HFF-Myc (cell line): Measurements from ENCODE around the gene SIRPD.

ENCODE experiments used
- DNase-seq: peaks from one replicate; pipeline ENCODE4 v3.0.0-alpha.2; 2011; ENCODE audit warnings: low read depth; ENCODE audit errors: extremely low read depth
- H3K4me3 ChIP-seq: replicated peaks from 2 replicates; pipeline ENCODE4 v1.5.1; 2011; ENCODE audit warnings: low read depth, mild to moderate bottlenecking, control low read depth, low read length
- TF ChIP-seq, protein P1 (sequence below): IDR thresholded peaks from 2 replicates; pipeline ENCODE4 v1.5.1; 2012; ENCODE audit warnings: mild to moderate bottlenecking, low read depth, low read length, control low read depth; ENCODE audit errors: missing control alignments

SIRPD gene

DNA sequence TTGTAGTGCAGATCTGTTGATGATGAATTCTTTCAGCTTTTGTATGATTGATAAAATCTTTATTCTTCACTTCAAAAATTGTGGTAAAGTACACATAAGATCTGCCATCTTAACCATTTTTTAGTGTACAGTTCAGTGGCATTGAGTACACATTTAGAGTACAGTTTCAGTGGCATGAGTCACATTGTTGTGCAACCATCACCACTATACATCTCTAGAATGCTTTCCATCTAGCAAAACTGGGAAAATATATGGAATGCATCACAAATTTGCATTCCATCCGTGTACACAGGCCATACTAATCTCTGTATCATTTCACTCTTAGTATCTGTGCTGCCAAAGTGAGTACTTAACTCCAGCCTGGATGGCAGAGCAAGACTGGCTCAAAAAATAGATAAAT is 28.7 kb downstream of the SIRPD start:
- H3K4me3 ChIP-seq: no peak overlapping the region
- DNase-seq: no peak
- TF ChIP-seq, protein P1, sequence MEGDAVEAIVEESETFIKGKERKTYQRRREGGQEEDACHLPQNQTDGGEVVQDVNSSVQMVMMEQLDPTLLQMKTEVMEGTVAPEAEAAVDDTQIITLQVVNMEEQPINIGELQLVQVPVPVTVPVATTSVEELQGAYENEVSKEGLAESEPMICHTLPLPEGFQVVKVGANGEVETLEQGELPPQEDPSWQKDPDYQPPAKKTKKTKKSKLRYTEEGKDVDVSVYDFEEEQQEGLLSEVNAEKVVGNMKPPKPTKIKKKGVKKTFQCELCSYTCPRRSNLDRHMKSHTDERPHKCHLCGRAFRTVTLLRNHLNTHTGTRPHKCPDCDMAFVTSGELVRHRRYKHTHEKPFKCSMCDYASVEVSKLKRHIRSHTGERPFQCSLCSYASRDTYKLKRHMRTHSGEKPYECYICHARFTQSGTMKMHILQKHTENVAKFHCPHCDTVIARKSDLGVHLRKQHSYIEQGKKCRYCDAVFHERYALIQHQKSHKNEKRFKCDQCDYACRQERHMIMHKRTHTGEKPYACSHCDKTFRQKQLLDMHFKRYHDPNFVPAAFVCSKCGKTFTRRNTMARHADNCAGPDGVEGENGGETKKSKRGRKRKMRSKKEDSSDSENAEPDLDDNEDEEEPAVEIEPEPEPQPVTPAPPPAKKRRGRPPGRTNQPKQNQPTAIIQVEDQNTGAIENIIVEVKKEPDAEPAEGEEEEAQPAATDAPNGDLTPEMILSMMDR: no peak

DNA sequence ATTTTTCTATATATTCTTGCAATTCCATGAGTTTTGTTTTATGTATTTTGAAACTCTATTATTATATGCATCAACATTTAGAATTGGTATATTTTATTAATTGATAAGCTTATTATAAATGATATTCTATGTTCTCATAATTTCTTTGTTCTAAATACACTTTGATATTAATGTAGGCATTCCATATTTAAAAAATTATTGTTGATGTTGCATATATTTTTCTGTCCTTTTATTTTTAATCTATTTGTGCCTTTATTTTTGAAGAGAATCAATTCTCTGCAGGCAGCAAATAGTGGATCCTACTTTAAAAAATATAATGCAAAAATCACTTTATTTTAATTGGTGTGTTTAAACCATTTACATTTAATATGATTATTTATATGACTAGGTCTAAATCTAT is 29.6 kb downstream of the SIRPD start:
- no peak overlapping the region for H3K4me3 ChIP-seq
- no peak for DNase-seq
- TF ChIP-seq, protein P1: no peak

DNA sequence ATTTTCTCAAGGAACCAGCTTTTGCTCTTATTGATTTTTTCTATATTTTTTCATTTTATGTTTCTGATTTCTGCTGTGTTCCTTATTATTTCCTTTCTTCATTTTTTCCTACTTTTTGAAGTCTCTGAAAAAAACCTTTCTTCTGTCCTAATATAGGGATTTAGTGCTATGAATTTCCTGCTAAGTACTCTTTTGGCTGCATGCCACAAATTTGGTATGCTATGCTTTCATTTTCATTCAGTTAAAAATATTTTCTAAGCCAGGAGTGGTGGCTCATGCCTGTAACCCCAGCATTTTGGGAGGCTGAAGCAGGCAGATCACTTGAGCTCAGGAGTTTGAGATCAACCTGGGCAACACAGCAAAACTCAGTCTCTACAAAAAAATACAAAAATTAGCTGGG is 30.6 kb downstream of the SIRPD start:
- TF ChIP-seq, protein P1: no peak
- no peak for DNase-seq
- no peak overlapping the region for H3K4me3 ChIP-seq

DNA sequence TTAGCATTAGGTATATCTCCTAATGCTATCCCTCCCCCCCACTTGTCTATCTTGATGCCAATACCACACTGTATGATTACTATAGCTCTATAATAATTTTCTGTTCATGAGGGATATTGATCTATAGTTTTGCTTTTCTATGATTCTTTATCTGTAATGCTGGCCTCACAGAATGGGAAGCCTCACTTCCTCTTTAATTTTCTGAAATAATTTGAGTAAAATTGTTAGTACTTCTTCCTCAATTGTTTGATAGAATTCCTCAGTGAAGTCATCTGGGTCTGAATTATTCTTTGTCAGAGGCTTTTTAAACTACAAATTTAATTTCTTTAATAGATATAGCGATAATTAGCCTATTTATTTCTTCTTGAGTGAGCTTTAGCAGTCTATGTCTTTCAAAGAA is 31.2 kb downstream of the SIRPD start:
- H3K4me3 ChIP-seq: no peak overlapping the region
- TF ChIP-seq, protein P1: no peak

DNA sequence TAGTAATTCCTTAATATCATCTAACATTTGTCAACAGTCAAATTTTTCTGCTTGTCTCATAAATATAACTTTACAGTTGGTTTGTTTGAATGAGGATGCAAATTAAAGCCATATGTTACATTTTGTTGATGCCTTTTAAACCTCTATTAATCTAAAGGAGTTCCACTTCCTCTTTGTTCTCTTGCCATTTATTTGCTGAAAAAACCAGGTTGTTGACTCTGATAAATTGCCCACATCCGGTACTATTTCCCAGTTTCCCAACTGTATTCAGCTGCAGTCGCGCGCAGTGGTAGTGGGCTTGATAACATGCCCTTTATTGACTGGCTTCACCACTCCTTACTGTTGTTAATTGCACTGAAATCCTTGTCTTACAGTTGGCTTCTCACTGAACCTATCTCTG is 33.5 kb downstream of the SIRPD start:
- H3K4me3 ChIP-seq: no peak overlapping the region
- TF ChIP-seq, protein P1: no peak
- DNase-seq: peak; percentile 20

More for the DNA sequence above, 31.2 kb downstream of the SIRPD start:
- no peak for DNase-seq

DNA sequence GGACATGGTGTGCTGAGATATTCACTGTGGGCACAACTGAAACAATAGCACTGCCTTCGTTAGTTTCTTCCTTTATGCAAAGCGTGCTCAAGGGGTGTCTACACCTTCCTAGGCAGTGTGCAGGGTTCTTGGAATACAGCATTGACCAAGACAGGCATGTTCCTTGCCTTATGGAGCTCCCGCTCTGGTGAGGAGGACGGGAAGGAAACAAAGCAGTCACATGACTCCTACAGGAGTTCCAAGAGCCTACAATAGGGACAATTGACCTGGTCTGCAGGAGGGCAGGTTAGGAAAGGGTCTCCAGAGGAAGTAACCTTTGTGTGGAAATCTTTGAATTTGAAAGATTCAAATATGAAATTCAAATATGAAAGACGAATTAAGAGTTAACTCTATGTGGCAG is 40.5 kb downstream of the SIRPD start:
- TF ChIP-seq, protein P1: no peak
- DNase-seq: no peak
- no peak overlapping the region for H3K4me3 ChIP-seq

DNA sequence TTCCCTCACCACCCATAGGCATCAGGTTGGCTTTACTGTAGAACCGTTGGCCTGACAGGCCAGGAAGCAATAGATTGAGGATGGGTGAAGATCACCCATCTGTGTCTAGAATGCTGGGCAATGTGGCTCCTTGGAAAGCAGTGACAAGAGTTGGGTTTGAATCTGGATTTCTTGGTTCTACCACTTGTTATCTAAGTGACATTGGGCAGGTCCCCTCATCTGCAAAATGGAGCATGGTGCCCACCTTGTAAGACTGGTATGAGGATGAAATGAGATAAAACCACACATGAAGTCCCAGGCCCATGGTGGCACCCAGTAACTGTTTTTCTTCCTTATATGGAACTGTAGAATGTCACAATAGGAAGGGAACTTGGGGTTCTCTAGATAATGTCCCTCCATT is 43.7 kb downstream of the SIRPD start:
- no peak overlapping the region for H3K4me3 ChIP-seq
- TF ChIP-seq, protein P1: no peak
- no peak for DNase-seq
